GM10266 (cell line): ENCODE data around the gene SLC6A18.
"Not testable (repeated sequence)": the region's sequence is repeated elsewhere in the genome, so short reads cannot be mapped to it uniquely, and the experiment has no call there.

Experiments used
- DNase-seq: peaks from one replicate; pipeline ENCODE4 v3.0.0; 2012; ENCODE audit errors: extremely low spot score
- CTCF ChIP-seq: IDR thresholded peaks from 2 replicates; pipeline ENCODE4 v1.5.1; 2012; ENCODE audit warnings: mild to moderate bottlenecking, low read depth; ENCODE audit not compliant: control insufficient read depth, insufficient read depth; ENCODE audit errors: missing control alignments

Gene SLC6A18

GRCh38 chr5:1268056-1268455 lies 42.9 kb downstream of the SLC6A18 start:
- no peak for DNase-seq
- no peak for TF ChIP-seq CTCF

- TF ChIP-seq CTCF: no peak
- no peak for DNase-seq
Measured at GRCh38 chr5:1268666-1269065, 43.5 kb downstream of the SLC6A18 start.

GRCh38 chr5:1270426-1270825 lies 45.2 kb downstream of the SLC6A18 start:
- no peak for DNase-seq
- no peak for TF ChIP-seq CTCF

- DNase-seq: no peak
- TF ChIP-seq CTCF: no peak
Measured at GRCh38 chr5:1270933-1271914, 46.0 kb downstream of the SLC6A18 start.

GRCh38 chr5:1272201-1272600 lies 47.0 kb downstream of the SLC6A18 start:
- no peak for DNase-seq
- TF ChIP-seq CTCF: no peak

GRCh38 chr5:1273745-1274144 lies 48.6 kb downstream of the SLC6A18 start:
- no peak for DNase-seq
- TF ChIP-seq CTCF: no peak

- no peak for TF ChIP-seq CTCF
- DNase-seq: no peak
Measured at GRCh38 chr5:1274471-1274870, 49.3 kb downstream of the SLC6A18 start.

GRCh38 chr5:1275397-1276391 lies 50.5 kb downstream of the SLC6A18 start:
- not testable (repeated sequence) for DNase-seq
